Coronary artery (tissue), 2 donors: ENCODE data around the gene ANKS6.

Experiments
- DNase-seq: peaks from one replicate; pipeline ENCODE4 v3.0.0-alpha.2; 2017; ENCODE audit warnings: low spot score
- H3K27ac ChIP-seq, 2 donors: fragments of 200-600 bp; sonication (generic); one replicate each; pipeline ENCODE4 v1.5.1; 2016 to 2019
- H3K4me3 ChIP-seq: fragments of 200-600 bp; sonication (generic); 2 replicates; pipeline ENCODE4 v1.5.1; 2016; ENCODE audit warnings: mild to moderate bottlenecking, moderate library complexity
- TF ChIP-seq, protein P1 (sequence below): fragments of 200-600 bp; sonication (generic); IDR thresholded peaks from one replicate; pipeline ENCODE4 v1.5.1; 2019; ENCODE audit warnings: antibody characterized with exemption

ANKS6 gene

GRCh38 chr9:98747476-98747875, 48.9 kb downstream of the ANKS6 start:
- TF ChIP-seq, protein P1, sequence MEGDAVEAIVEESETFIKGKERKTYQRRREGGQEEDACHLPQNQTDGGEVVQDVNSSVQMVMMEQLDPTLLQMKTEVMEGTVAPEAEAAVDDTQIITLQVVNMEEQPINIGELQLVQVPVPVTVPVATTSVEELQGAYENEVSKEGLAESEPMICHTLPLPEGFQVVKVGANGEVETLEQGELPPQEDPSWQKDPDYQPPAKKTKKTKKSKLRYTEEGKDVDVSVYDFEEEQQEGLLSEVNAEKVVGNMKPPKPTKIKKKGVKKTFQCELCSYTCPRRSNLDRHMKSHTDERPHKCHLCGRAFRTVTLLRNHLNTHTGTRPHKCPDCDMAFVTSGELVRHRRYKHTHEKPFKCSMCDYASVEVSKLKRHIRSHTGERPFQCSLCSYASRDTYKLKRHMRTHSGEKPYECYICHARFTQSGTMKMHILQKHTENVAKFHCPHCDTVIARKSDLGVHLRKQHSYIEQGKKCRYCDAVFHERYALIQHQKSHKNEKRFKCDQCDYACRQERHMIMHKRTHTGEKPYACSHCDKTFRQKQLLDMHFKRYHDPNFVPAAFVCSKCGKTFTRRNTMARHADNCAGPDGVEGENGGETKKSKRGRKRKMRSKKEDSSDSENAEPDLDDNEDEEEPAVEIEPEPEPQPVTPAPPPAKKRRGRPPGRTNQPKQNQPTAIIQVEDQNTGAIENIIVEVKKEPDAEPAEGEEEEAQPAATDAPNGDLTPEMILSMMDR: no peak
- Histone ChIP-seq H3K27ac (no peak overlapping the region), H3K4me3 (no peak overlapping the region)
- DNase-seq: no peak

GRCh38 chr9:98745470-98745869, 50.9 kb downstream of the ANKS6 start:
- Histone ChIP-seq H3K4me3 (no peak overlapping the region), H3K27ac (no peak overlapping the region)
- TF ChIP-seq, protein P1: no peak
- DNase-seq: no peak

DNA sequence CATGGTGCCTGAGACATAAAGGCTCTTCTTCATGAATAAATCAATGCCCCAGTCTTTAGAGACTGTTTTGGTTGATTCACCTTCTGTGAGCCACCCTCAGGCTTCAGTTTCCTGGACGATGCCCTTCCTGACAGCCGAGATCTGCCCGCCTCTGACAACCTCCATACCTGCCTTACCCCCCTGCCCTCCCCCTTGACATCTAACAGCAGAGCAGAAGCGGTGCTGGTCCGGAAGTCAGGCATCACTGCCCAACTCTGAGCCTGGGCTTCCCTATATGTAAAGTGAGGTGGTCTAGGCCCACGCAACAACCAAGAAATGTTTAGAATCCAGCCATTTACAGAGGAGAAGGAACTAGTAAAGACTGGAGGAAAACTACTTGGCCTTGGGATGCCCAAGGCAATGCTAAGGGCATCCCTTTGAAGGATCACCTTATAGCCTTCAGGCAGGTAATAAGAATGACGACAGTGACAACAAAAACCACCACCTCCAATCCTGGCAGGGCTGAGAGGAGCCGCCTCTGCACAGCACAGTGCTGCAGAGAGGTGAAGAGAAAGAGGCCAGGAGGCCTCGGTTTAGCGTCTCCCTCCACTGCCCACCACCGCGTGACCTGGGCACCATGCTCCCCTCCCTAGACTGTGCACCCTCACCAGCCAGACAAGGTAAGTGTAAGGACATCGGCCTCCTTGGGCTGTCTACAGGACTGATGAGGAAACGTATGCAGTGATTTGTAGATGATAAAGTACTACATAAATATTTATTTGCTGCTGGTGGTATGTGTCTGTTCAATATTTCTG, 52.3 kb downstream of the ANKS6 start:
- Histone ChIP-seq H3K27ac (no peak overlapping the region), H3K4me3 (no peak overlapping the region)
- TF ChIP-seq, protein P1: no peak
- DNase-seq: no peak

DNA sequence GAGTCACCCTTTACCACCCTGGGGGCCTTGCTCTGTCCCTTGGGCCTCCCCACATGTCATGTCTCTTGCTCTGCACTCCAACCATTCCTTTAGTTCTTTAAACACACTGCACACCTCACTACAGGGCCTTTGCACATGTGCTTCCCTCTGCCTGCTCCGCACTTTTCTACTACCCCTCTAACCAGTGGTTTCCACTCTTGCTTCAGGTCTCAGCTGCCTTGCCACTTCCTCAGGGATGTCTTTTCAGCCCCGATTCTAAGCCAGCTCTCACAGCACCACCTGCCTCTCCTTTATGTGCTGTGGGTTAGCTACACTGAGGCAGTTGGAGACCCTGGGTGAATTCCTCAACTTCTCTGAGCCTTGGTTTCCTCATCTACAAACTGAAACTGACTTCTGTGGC, 53.0 kb downstream of the ANKS6 start:
- no peak overlapping the region for H3K27ac ChIP-seq
- H3K4me3 ChIP-seq: no peak overlapping the region
- no peak for DNase-seq
- TF ChIP-seq, protein P1: no peak

- H3K27ac ChIP-seq: no peak overlapping the region
- TF ChIP-seq, protein P1: no peak
- no peak overlapping the region for H3K4me3 ChIP-seq
- DNase-seq: no peak
Measured at GRCh38 chr9:98742325-98743280, 53.8 kb downstream of the ANKS6 start.

DNA sequence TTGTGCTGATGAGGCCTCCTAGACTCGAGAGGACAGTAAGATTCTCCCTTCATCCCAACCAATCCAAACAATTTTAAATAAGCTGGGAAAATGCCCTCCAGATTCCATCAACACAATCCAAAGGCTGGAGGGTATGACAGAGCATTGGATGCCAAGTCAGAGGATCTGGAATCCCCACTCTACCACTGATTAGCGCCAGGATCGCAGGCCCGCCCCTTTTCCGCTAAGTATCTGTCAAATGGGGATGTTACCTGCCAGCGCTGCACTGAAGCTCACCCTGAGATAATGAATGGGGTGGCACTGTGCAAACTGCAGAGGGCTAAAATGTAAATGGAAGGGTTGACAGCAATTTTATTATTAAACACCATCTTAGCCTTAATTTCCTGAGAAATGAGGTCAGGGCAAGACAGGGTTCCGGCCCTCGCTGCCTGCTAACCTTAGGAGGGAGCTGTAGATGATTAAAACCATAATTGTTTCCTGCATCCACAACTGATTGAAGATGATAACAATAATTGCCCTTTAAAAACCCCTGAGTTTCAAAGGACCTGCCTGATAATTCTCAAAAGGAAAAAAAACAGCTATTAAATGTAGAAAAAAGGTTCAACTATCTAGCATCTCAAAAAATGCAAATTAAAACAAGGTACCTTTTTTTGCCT, 56.0 kb downstream of the ANKS6 start:
- H3K27ac ChIP-seq: no peak overlapping the region

More for the DNA sequence above, 56.0 kb downstream of the ANKS6 start:
- TF ChIP-seq, protein P1: no peak
- no peak for DNase-seq
- no peak overlapping the region for H3K4me3 ChIP-seq
